Left kidney (tissue), 2 donors: ENCODE measurements around the gene GRIN2B. TPM values are rescaled to one million over a fixed set of nuclear protein-coding genes. Genes with fewer than 3 reads are reported as not detected.

ENCODE experiments used
- DNase-seq: peaks from one replicate; pipeline ENCODE4 v3.0.0-alpha.2; 2013
- polyA plus RNA-seq: library from polyadenylated mRNA; unstranded; fragments of 120-200 nt; gene quantifications from one replicate; pipeline ENCODE4 v1.2.1, GENCODE V29; 2013; ENCODE audit not compliant: insufficient read length

GRIN2B gene
- polyA plus RNA-seq, 1 donor = 1.4 TPM

DNA sequence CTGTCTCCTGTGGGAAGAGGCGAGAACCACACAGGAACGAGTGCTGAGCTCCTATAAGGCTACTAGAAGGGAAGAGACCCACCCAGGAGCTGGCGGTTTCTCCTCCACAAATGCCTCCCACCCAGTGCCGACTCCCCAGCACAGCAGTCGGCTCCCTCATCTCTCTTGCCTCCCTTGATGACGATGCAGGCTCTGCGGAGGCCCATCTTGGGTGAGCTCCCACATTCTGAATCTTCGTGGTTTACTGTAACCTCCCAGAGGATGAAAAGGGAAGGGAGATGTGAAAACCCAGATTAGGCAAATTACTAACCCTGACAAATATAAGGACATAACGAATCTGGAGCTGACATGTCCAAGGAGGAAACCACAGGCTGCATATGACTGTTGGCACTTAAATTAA, 23.8 kb downstream of the GRIN2B start:
- DNase-seq = no peak

DNA sequence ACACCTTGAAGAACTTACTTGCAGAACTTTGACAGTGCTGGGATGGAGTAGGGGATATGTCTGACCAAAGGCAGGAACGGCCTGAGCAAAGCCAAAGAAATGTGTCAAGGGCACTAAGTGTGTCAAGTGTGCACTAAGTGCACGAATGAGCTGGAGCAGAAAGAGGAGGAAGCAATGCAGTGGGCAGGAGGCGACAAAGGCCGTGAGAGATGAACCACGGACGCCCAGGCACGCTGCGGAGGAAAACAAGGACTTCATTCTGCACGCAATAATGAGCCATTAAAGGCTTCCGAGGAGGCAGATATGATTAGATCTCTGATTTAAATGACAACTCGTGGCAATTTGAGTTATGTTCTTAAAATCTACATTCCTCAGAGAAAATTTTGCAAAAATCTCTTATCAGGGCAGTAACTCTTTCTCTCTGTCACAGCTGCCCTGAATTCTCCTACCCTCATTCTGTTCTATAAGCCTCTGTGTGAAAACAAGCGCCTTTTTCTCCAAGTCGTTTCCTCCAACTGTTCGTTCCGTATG, 25.3 kb downstream of the GRIN2B start:
- no peak for DNase-seq

DNA sequence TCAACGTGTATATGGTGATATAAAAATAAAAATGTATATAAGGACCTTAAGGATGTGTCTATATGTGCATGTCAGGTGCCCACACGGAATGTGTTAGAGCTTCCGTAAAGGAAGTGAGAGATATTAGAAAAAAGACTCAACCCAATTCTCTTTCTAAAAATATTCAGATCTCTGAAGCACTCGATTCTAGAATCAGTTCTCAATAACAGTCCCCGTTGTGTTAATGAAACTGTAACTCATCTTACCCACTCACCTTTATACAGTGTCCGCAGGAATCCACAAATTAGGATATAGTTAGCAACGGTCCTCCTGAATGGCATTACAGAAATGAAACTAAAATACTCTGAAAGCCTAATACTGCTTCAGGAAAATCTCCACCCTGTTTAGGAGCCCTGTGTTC, 29.3 kb downstream of the GRIN2B start:
- DNase-seq = no peak

DNA sequence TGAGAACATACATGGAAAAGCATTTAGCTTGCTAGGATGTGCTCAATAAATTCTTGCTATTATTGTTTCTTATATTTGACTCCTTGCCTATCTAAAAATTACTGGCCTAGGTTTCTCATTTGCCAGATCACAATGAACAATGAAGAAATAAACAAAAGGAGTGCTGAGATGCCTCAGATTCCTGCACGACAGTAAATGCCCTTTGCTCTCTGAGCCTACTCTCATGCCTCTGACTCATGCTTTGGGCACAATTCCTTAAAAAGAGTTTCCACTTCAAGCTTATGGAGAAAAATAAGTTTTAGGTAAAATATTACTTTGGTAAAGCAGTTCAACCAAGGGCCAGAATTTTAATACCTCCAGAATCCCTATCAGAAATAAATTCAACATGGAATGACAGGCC, 30.9 kb downstream of the GRIN2B start:
- DNase-seq = no peak

DNA sequence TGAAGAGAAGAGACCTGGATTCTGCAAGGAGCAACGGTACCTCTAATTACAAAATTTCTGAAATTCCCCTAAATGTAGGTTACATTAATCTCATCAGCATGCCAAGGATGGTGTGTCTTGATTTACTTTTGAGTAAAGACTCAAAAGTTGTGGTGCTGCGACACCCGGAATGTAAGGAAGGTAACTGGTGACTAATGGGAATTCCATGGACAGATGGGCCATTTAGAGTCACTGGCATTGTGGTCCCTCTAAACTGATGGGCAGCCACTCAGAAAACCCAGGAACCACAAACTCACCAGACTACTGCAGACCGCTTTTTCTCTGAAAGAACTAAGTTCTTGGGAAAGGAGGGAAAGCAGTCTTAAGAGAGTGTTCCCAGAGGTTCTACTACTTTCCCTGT, 32.8 kb downstream of the GRIN2B start:
- DNase-seq = no peak

DNA sequence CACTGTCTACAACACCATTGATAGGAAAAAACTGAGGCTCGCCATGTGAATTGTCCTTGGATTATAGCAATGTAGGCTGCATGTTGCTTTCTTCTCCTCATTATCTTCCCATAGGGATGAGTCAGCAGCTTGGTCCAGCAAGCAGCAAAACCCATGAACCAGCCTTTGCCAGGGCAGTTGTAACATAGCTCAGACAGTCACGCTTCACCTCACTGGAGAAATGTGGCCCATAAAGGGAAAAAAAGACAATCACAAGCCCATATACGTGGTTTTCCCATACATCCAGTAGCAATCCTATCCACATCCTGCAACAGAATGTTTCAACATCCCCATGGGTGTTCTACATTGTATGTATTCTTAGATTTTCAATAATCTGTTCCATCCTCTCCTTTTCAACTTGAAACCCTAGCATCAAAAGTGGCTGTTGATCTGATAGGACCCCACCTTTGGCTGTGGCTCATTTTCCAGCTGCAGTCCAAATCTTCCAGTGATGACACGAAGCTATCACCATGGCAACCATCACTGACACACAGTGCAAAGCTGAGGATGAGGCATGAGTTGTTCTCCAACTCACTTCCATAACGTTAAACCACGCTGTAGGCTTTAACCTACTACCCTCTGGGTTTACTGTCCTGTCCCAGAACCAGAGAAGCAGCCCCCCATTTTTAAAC, 34.0 kb downstream of the GRIN2B start:
- DNase-seq = peak; percentile 57

DNA sequence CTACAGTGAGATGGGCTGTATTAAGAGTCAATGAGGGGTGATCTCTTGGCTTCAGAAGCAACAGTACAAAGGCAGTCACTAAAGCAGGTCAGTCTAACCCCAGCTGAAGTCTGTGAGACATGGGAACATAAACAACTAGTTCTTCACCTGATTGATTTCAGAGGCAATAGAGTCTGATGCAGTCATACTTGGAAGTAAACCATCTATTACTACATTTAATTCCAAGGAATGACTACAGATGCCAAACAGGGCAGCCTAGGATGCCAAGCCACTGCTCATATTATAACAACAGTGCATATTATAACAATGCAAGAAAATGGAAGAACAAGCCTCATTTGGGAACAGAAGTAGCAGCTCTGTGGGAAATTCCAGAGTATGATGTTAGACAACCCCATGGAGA, 35.8 kb downstream of the GRIN2B start:
- no peak for DNase-seq

DNA sequence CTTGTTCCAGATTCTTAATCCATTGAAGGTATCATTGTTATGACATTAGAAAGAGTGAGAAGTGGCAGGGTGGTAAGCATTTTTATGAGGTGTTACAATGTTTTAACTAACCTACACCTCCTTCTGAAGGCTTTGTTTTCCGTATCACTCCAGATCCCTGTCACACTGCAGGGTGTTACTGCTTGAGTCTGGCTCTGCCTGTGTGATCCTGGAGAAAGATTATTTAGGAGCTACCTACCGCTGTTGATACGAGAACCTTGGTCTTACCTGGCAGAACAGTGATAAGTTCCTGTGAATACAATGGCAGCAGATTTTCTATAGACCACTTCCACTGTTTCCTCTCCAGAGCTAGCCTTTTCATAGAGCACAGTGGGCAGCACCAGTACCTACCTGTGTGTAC, 36.2 kb downstream of the GRIN2B start:
- no peak for DNase-seq

DNA sequence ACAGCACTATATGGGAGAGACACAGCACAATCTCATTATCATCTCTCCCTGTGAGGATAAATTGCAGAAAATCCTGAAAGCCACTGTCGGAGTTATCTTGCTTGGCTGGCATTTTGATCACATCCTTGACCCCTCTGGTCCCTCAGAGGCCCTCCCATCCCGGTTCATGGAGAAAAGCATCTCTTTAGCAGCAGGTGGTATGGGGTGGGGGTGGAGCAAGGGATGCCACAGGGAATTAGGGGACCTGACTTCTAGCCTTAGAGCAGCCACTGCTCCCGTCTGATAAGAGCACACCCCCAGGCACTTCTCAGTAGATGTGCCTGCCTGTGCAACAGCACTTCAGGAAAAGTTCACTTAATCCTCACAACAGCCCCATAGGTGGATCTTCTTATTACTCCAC, 38.6 kb downstream of the GRIN2B start:
- DNase-seq = no peak

DNA sequence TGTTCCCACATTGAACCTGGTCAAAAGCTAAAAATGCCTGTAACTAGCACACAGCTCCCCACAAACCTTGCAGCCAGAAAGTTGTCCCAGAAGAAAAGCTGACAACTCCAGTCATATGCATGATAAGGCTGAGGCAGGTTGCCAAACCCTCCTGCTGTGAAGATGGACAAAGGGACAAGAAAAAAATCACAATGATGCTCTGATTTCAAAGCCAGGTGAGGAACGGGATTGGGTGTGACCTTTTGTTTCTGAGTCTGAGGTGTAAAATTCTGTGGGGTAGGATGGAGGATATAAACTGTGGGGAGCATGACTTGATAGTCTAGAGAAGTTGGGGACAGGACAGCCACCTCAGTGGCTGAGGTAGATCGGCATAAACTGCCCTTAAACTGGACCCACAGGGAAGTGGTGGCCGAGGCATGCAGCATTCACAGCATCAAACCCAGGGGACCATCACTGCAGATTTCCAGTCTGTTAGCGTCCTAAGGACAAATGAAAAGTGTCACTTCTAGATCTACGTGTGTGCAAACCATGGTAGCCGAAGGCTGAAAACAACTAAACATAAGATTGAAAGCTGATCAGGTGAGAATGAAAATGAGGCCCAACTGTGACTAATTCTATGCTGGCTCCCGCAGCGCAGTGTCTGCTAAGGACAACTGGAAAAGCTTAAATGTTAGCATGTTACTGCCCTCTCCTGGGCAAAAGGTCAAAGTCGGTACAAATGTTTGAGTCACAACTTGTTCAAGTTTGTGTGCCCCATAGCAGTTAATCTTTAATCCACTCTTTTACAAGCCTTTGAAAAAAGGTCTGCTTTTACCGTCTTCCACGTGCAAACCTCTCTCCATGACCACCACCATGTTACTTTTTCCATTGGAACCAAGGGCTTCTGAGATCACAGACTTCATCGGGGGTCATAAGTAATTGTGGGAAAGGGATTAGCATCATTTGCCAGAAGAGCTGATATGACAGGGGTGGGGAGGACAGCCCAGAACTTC, 39.8 kb downstream of the GRIN2B start:
- DNase-seq = peak; percentile 77

DNA sequence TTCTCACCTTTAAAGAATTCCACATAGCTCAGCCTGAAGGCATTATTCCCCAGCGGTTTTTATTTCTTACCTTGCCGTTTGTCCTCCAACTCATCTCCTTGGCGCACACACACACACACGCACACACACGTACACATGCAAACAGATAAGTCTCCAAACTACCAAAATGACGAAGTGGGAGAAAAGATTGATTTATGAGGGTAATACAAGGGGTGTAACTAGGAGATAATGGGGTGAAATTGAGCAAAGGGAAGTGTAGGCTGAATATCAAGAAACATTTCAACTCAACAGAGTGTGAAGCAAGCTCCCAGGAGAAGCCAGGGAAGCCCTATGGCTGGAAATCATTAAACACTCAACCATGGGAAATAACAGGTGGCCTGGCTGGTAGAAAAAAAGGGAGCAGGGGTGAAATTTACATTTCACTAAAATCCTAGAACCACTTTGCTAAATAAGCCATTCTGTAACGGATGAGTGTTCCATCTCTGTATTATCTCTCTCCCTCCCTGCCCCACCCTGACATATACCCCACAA, 41.0 kb downstream of the GRIN2B start:
- DNase-seq = peak; percentile 26

DNA sequence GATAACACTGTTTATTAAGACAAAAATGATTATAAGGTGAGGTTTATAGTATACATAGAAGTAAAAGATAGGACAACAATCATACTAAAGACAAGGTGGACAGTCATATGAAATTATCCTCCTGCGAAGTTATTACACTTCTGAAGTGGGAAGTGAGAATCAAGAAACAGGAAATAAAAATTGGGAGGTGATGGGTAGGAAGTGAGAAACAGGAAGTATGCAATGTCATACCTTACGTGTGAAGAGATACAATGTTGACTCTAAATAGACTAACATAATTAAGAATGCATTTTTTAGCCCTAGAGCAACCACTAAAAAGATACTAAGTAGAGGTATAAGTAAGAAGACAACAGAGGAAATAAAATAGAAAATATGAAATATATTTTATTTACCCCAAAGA, 43.7 kb downstream of the GRIN2B start:
- DNase-seq = no peak

DNA sequence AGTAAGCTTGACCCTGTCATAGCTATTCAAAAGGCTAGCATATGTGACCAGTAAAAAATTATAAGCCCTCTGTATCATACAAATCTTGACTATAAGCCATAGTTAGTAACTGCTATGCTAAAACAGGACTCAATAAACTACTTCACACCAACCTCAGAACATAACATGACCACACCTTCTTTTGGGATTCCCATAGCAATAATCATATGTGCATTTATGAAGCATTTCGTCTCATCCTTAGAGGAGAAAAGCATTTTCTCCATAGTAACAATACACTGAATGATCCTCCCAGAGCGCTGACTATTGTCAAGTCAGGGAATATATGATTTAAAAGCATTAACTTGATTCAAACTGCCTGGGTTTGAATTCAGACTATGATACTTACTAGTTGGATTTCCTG, 46.2 kb downstream of the GRIN2B start:
- DNase-seq = no peak
